ENCODE results near the gene ALK. TPM values are rescaled to one million over a fixed set of nuclear protein-coding genes. Genes with fewer than 3 reads are reported as not detected.

Gene ALK
- total and polyA plus RNA-seq, 2 donors (not counting 1 experiment from before 2014, with no cell fraction given), result under 0.01 to 0.02 TPM

DNA sequence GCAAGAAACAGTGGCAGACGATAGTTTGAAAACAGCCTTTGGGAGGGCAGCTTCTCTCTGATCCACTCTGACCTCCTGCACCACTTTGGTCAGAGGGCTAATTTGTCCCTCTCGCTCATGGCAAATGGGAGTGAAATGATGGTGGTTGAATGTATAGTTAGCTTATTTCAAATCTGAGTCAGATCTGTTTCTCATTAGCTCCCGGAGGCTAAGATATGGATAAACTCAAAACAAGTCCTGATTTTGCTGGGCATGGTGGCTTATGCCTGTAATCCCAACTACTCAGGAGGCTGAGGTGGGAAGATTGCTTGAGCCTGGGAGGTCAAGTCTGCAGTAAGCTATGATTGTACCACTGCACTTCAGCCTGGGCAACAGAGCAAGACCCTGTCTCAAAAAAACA, 145.0 kb downstream of the ALK start:
- H3K4me1 ChIP-seq (ENCODE audit: control insufficient read depth, extremely low read depth, insufficient read depth, low read length), result no peaks in the 10 kb centered on the region
- H3K4me2 ChIP-seq (ENCODE audit: extremely low read depth, insufficient read depth, low read length), result no peak overlapping the region
- no peak for DNase-seq (ENCODE audit: low read depth in 2 of 2)
- no peak overlapping the region for H2AFZ ChIP-seq (ENCODE audit: low read length)
- H3K9me3 ChIP-seq (ENCODE audit: control insufficient read depth, insufficient read depth, low read depth, low read length), result no peaks in the 10 kb centered on the region
- TF ChIP-seq, protein P1, sequence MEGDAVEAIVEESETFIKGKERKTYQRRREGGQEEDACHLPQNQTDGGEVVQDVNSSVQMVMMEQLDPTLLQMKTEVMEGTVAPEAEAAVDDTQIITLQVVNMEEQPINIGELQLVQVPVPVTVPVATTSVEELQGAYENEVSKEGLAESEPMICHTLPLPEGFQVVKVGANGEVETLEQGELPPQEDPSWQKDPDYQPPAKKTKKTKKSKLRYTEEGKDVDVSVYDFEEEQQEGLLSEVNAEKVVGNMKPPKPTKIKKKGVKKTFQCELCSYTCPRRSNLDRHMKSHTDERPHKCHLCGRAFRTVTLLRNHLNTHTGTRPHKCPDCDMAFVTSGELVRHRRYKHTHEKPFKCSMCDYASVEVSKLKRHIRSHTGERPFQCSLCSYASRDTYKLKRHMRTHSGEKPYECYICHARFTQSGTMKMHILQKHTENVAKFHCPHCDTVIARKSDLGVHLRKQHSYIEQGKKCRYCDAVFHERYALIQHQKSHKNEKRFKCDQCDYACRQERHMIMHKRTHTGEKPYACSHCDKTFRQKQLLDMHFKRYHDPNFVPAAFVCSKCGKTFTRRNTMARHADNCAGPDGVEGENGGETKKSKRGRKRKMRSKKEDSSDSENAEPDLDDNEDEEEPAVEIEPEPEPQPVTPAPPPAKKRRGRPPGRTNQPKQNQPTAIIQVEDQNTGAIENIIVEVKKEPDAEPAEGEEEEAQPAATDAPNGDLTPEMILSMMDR (conservative IDR thresholded peaks at IDR 0.05 in 1 of 2, IDR thresholded peaks at IDR 0.05 in 1 of 2; ENCODE audit: low read depth in 1 of 2, low read length in 2 of 2), result no peak
- no peak for TF ChIP-seq EZH2 (IDR thresholded peaks at IDR 0.05; ENCODE audit: low read length, missing control alignments)
- H3K36me3 ChIP-seq (ENCODE audit: control insufficient read depth, insufficient read depth, low read length), result no peaks in the 10 kb centered on the region
- no peak overlapping the region for H3K9ac ChIP-seq (ENCODE audit: insufficient read depth, low read length)
- no peaks in the 10 kb centered on the region for H3K27me3 ChIP-seq (ENCODE audit: control insufficient read depth, insufficient read depth, low read length)
- H3K4me3 ChIP-seq (replicated peaks in 1 of 4; ENCODE audit: control extremely low read depth in 1 of 4, insufficient read depth in 1 of 4, low read depth in 3 of 4, low read length in 4 of 4), result no peak overlapping the region
- no peak overlapping the region for H3K27ac ChIP-seq (ENCODE audit: insufficient read depth, low read length)
- no peaks in the 10 kb centered on the region for H4K20me1 ChIP-seq (ENCODE audit: control insufficient read depth, extremely low read depth, insufficient read depth, low read length)
- no peaks in the 10 kb centered on the region for H3K79me2 ChIP-seq (ENCODE audit: control insufficient read depth, insufficient read depth, low read length)

DNA sequence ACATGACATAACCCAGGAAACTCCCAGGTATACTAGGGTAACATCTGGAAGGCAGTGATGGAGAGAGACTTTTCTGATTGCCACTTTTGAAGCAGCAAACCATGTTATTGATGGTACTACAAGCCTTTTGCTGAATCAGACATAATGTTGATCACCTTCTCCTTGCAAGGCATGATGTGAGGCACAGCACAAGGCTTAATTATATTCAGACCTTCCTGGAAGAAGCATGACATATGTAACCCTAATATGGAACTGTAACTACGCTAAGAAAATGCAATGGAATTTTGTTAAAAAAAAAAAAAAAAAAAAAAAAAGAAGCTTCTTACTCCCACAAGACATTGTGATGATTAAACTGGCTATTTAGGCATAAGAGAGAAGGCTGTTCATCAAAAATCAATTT, 145.4 kb downstream of the ALK start:
- H3K4me2 ChIP-seq (ENCODE audit: extremely low read depth, insufficient read depth, low read length), result no peak overlapping the region
- no peaks in the 10 kb centered on the region for H3K9me3 ChIP-seq (ENCODE audit: control insufficient read depth, insufficient read depth, low read depth, low read length)
- DNase-seq (ENCODE audit: low read depth in 2 of 2), result no peak
- no peak overlapping the region for H2AFZ ChIP-seq (ENCODE audit: low read length)
- no peak for TF ChIP-seq EZH2 (IDR thresholded peaks at IDR 0.05; ENCODE audit: low read length, missing control alignments)
- TF ChIP-seq, protein P1 (conservative IDR thresholded peaks at IDR 0.05 in 1 of 2, IDR thresholded peaks at IDR 0.05 in 1 of 2; ENCODE audit: low read depth in 1 of 2, low read length in 2 of 2), result no peak
- H3K9ac ChIP-seq (ENCODE audit: insufficient read depth, low read length), result no peak overlapping the region
- H3K4me1 ChIP-seq (ENCODE audit: control insufficient read depth, extremely low read depth, insufficient read depth, low read length), result no peaks in the 10 kb centered on the region
- H4K20me1 ChIP-seq (ENCODE audit: control insufficient read depth, extremely low read depth, insufficient read depth, low read length), result no peaks in the 10 kb centered on the region
- H3K79me2 ChIP-seq (ENCODE audit: control insufficient read depth, insufficient read depth, low read length), result no peaks in the 10 kb centered on the region
- H3K4me3 ChIP-seq (replicated peaks in 1 of 4; ENCODE audit: control extremely low read depth in 1 of 4, insufficient read depth in 1 of 4, low read depth in 3 of 4, low read length in 4 of 4), result no peak overlapping the region
- H3K27ac ChIP-seq (ENCODE audit: insufficient read depth, low read length), result no peak overlapping the region
- no peaks in the 10 kb centered on the region for H3K27me3 ChIP-seq (ENCODE audit: control insufficient read depth, insufficient read depth, low read length)
- no peaks in the 10 kb centered on the region for H3K36me3 ChIP-seq (ENCODE audit: control insufficient read depth, insufficient read depth, low read length)

DNA sequence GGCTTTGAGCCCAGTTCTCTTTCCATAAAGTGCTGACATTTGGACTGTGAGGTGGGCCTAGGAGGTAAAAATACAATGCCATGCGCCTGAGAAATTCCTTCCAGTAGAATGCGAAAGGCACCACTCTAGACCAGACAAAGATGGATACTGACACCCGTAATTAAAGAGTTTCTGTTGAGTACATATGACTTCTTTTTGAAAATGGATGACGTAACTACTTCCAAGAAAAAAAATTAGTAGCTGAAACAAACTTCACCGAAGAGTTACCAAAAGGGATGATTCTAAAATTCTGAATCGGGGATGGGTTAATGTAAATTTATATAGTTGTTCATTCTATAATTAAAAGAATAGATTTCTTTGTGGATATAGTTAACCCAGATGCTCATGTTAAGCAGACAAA, 146.8 kb downstream of the ALK start:
- no peak overlapping the region for H3K27ac ChIP-seq (ENCODE audit: insufficient read depth, low read length)
- no peak overlapping the region for H3K4me2 ChIP-seq (ENCODE audit: extremely low read depth, insufficient read depth, low read length)
- no peak overlapping the region for H2AFZ ChIP-seq (ENCODE audit: low read length)
- no peak for DNase-seq (ENCODE audit: low read depth in 2 of 2)
- H3K4me1 ChIP-seq (ENCODE audit: control insufficient read depth, extremely low read depth, insufficient read depth, low read length), result no peaks in the 10 kb centered on the region
- H3K79me2 ChIP-seq (ENCODE audit: control insufficient read depth, insufficient read depth, low read length), result no peaks in the 10 kb centered on the region
- H3K36me3 ChIP-seq (ENCODE audit: control insufficient read depth, insufficient read depth, low read length), result no peaks in the 10 kb centered on the region
- no peak overlapping the region for H3K4me3 ChIP-seq (replicated peaks in 1 of 4; ENCODE audit: control extremely low read depth in 1 of 4, insufficient read depth in 1 of 4, low read depth in 3 of 4, low read length in 4 of 4)
- H3K27me3 ChIP-seq (ENCODE audit: control insufficient read depth, insufficient read depth, low read length), result no peaks in the 10 kb centered on the region
- no peaks in the 10 kb centered on the region for H3K9me3 ChIP-seq (ENCODE audit: control insufficient read depth, insufficient read depth, low read depth, low read length)
- no peak overlapping the region for H3K9ac ChIP-seq (ENCODE audit: insufficient read depth, low read length)
- no peak for TF ChIP-seq EZH2 (IDR thresholded peaks at IDR 0.05; ENCODE audit: low read length, missing control alignments)
- TF ChIP-seq, protein P1 (conservative IDR thresholded peaks at IDR 0.05 in 1 of 2, IDR thresholded peaks at IDR 0.05 in 1 of 2; ENCODE audit: low read depth in 1 of 2, low read length in 2 of 2), result no peak
- no peaks in the 10 kb centered on the region for H4K20me1 ChIP-seq (ENCODE audit: control insufficient read depth, extremely low read depth, insufficient read depth, low read length)
